ENCODE data around the gene ST13.
"Not testable (repeated sequence)": the region's sequence is repeated elsewhere in the genome, so short reads cannot be mapped to it uniquely, and the experiment has no call there.

Gene ST13

DNA sequence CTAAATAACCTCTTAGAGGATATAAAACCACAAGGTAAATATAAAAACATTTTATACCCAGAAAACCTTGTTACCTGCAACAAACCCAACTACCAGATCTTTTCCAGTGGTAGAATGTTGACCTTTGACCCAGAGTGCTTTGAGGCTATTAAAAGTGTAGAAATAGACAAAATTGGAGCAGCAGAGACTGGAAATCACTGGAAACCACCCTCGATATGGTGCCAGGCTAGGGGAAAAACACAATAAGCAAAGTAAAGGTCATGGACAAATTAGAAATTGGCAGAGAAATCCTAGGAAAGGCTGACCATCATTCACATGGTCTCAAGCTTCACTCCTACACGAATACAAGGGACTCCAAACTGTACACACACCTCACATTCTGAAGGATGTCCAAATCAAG lies 64.0 kb downstream of the ST13 start:
- TF ChIP-seq Cebpa-rat (IDR thresholded peaks at IDR 0.05): no peak
- no peak overlapping the region for H3K27ac ChIP-seq
- H3K9ac ChIP-seq: no peak overlapping the region
- no peaks in the 10 kb centered on the region for H3K4me1 ChIP-seq
- H3K36me3 ChIP-seq: peaks cover 57% of the 10 kb centered on the region
- H3K27me3 ChIP-seq: no peaks in the 10 kb centered on the region
- H3K4me2 ChIP-seq: no peak overlapping the region
- no peaks in the 10 kb centered on the region for H3K9me3 ChIP-seq
- no peaks in the 10 kb centered on the region for H4K20me1 ChIP-seq
- no peak overlapping the region for H3K4me3 ChIP-seq

DNA sequence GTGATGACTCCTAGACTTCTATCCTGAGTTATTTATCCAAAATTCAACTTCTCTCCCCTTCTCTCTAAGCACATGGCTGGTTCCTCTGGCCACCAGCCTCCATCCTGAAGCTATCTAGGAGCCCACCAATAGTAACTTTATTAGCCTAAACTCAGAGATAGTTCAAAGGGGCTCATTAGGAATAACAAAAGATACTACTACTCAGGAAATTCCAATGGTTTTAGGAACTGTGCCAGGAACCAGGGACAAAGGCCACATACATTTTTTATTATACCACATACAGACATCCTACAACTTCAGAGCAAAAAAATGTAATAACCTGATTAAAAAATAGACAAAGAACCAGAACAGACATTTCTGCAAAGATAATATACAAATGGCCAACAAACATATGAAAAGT lies 65.2 kb downstream of the ST13 start:
- H3K27ac ChIP-seq: no peak overlapping the region
- H3K9ac ChIP-seq: no peak overlapping the region
- no peak overlapping the region for H3K4me2 ChIP-seq
- H3K9me3 ChIP-seq: no peaks in the 10 kb centered on the region
- H3K36me3 ChIP-seq: peaks cover 52% of the 10 kb centered on the region
- H4K20me1 ChIP-seq: no peaks in the 10 kb centered on the region
- TF ChIP-seq Cebpa-rat (IDR thresholded peaks at IDR 0.05): no peak
- H3K4me3 ChIP-seq: no peak overlapping the region
- no peaks in the 10 kb centered on the region for H3K4me1 ChIP-seq
- no peaks in the 10 kb centered on the region for H3K27me3 ChIP-seq

DNA sequence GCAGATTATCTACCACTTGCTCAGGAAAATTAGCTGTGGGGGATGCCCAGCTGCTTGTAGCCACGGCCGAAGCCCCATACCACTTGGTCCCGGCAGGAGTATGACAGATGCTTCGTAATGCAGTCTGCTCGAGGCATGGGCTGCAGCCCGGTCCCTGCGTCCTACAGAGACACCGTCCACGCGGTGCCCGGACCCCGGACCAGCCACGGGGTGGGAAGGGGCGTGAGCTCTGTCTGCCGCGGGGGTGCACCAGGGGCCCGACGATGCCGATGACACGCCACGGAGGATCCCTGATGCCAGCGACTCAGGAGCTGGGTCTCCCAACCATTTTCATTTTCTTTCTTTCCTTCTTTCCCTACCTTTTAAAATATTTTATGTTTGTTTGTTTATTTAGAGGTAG lies 67.3 kb downstream of the ST13 start:
- no peak for TF ChIP-seq Cebpa-rat (IDR thresholded peaks at IDR 0.05)
- H3K27me3 ChIP-seq: no peaks in the 10 kb centered on the region
- H3K36me3 ChIP-seq: peaks cover 63% of the 10 kb centered on the region
- H3K9ac ChIP-seq: no peak overlapping the region
- no peaks in the 10 kb centered on the region for H3K4me1 ChIP-seq
- H3K9me3 ChIP-seq: no peaks in the 10 kb centered on the region
- H3K4me3 ChIP-seq: no peak overlapping the region
- no peak overlapping the region for H3K4me2 ChIP-seq
- no peaks in the 10 kb centered on the region for H4K20me1 ChIP-seq
- no peak overlapping the region for H3K27ac ChIP-seq

- Histone ChIP-seq H3K27ac (no peak overlapping the region), H3K4me2 (no peak overlapping the region), H3K36me3 (peaks cover 51% of the 10 kb centered on the region), H3K9me3 (no peaks in the 10 kb centered on the region), H3K27me3 (no peaks in the 10 kb centered on the region), H3K9ac (no peak overlapping the region), H3K4me1 (no peaks in the 10 kb centered on the region), H3K4me3 (no peak overlapping the region), H4K20me1 (no peaks in the 10 kb centered on the region)
- TF ChIP-seq Cebpa-rat (IDR thresholded peaks at IDR 0.05): no peak
These were observed 73.9 kb downstream of the ST13 start for GRCh38 chr22:40782521-40782920.

DNA sequence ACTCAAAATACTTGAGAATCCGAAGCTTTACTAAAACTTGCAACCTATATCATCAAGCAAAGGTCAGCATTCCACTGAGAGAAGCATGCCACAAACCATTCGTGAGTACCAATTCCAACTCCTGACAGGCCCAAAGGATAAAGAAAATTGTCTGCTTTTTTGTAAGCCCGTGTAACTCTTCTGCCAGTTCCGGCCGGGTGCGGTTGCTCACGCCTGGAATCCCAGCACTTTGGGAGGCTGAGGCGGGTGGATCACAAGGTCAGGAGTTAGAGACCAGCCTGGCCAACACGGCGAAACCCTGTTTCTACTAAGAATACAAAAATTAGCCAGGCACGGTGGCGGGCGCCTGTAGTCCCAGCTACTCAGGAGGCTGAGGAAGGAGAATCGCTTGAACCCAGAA lies 74.7 kb downstream of the ST13 start:
- not testable (repeated sequence) for H3K4me3 ChIP-seq, H3K27me3 ChIP-seq, H4K20me1 ChIP-seq, H3K27ac ChIP-seq, H3K4me1 ChIP-seq, H3K9me3 ChIP-seq, H3K9ac ChIP-seq, H3K4me2 ChIP-seq
- H3K36me3 ChIP-seq: peaks cover 53% of the 10 kb centered on the region

All from BLaER1 (cell line).